Stimulated activated CD4-positive, alpha-beta T cell treated with anti-CD3 and anti-CD28 coated beads, TNF-alpha, amount 100 ng/mL, for 48 hours (primary cell): ENCODE data around the gene RSPO3.
A peak's percentile ranks its signal among the peaks of the same experiment; 100 is the strongest.

Experiments used
- DNase-seq, 3 donors: peaks; one replicate each; pipeline ENCODE4 v3.0.0-alpha.2; 2020; ENCODE audit warnings: low read depth in 3 of 3

Gene RSPO3

GRCh38 chr6:127111526-127111925 lies 6.9 kb upstream of the RSPO3 start:
- DNase-seq: no peak

GRCh38 chr6:127114214-127114760 lies 4.2 kb upstream of the RSPO3 start:
- DNase-seq: no peak

GRCh38 chr6:127115084-127115655 lies 3.3 kb upstream of the RSPO3 start:
- no peak for DNase-seq

- no peak for DNase-seq
Observed at GRCh38 chr6:127115746-127116145, 2.7 kb upstream of the RSPO3 start.

GRCh38 chr6:127117979-127118297 lies 533 bp upstream of the RSPO3 start:
- no peak for DNase-seq

- no peak for DNase-seq
Observed at GRCh38 chr6:127119102-127120022, 891 bp downstream of the RSPO3 start.

- DNase-seq: no peak
Observed at GRCh38 chr6:127120023-127120786, 1.7 kb downstream of the RSPO3 start.

GRCh38 chr6:127120787-127121636 lies 2.5 kb downstream of the RSPO3 start:
- DNase-seq: peak; percentile 54 to 71 (median 58)

GRCh38 chr6:127121637-127121960 lies 3.1 kb downstream of the RSPO3 start:
- no peak for DNase-seq

GRCh38 chr6:127124172-127124571 lies 5.7 kb downstream of the RSPO3 start:
- no peak for DNase-seq

- DNase-seq: no peak
Observed at GRCh38 chr6:127124680-127125079, 6.2 kb downstream of the RSPO3 start.

- DNase-seq: no peak
Observed at GRCh38 chr6:127128066-127128465, 9.6 kb downstream of the RSPO3 start.

GRCh38 chr6:127129251-127129650 lies 10.8 kb downstream of the RSPO3 start:
- no peak for DNase-seq

GRCh38 chr6:127131275-127131674 lies 12.8 kb downstream of the RSPO3 start:
- no peak for DNase-seq

- no peak for DNase-seq
Observed at GRCh38 chr6:127131772-127132376, 13.4 kb downstream of the RSPO3 start.

- DNase-seq: no peak
Observed at GRCh38 chr6:127134136-127134535, 15.7 kb downstream of the RSPO3 start.

- no peak for DNase-seq
Observed at GRCh38 chr6:127136786-127137185, 18.3 kb downstream of the RSPO3 start.

GRCh38 chr6:127146932-127147331 lies 28.5 kb downstream of the RSPO3 start:
- no peak for DNase-seq

- no peak for DNase-seq
Observed at GRCh38 chr6:127147534-127147933, 29.1 kb downstream of the RSPO3 start.

GRCh38 chr6:127148511-127148910 lies 30.0 kb downstream of the RSPO3 start:
- DNase-seq: no peak

GRCh38 chr6:127154509-127154908 lies 36.0 kb downstream of the RSPO3 start:
- DNase-seq: no peak
